GM18517 (cell line): ENCODE results near the gene HOXA3.

Experiments
- ATAC-seq: cut with Tn5 transposase; IDR thresholded peaks from one replicate; pipeline ENCODE4 v1.9.1; 2021; ENCODE audit warnings: mild to moderate bottlenecking, moderate library complexity; ENCODE audit not compliant: unreplicated experiment

The HOXA3 gene

GRCh38 chr7:27131390-27131819, 21.0 kb downstream of the HOXA3 start:
- no peak for ATAC-seq

GRCh38 chr7:27130540-27131389, 21.6 kb downstream of the HOXA3 start, which contains the start of gene HOXA4:
HOXA4 (minus strand) TSS chr7:27130757; CDS start chr7:27130733, 24 bp downstream.
- ATAC-seq: no peak

GRCh38 chr7:27129729-27130539, 22.4 kb downstream of the HOXA3 start:
- no peak for ATAC-seq

GRCh38 chr7:27128776-27129728, 23.3 kb downstream of the HOXA3 start:
- ATAC-seq: no peak

- no peak for ATAC-seq
Observed at GRCh38 chr7:27128034-27128433, 24.3 kb downstream of the HOXA3 start.

GRCh38 chr7:27126596-27127327, 25.6 kb downstream of the HOXA3 start:
- no peak for ATAC-seq

- ATAC-seq: no peak
Observed at GRCh38 chr7:27125986-27126394, 26.4 kb downstream of the HOXA3 start.

- no peak for ATAC-seq
Observed at GRCh38 chr7:27124902-27125689, 27.3 kb downstream of the HOXA3 start.

GRCh38 chr7:27124096-27124901, 28.1 kb downstream of the HOXA3 start:
- no peak for ATAC-seq

- no peak for ATAC-seq
Observed at GRCh38 chr7:27123477-27124053, 28.8 kb downstream of the HOXA3 start.

GRCh38 chr7:27123007-27123476, 29.3 kb downstream of the HOXA3 start:
- ATAC-seq: no peak

- no peak for ATAC-seq
Observed at GRCh38 chr7:27122077-27122910, 30.1 kb downstream of the HOXA3 start.

GRCh38 chr7:27121684-27122076, 30.7 kb downstream of the HOXA3 start:
- no peak for ATAC-seq

GRCh38 chr7:27119412-27119911, 32.9 kb downstream of the HOXA3 start:
- no peak for ATAC-seq

GRCh38 chr7:27118580-27118979, 33.8 kb downstream of the HOXA3 start:
- ATAC-seq: no peak

GRCh38 chr7:27117887-27118491, 34.4 kb downstream of the HOXA3 start:
- ATAC-seq: no peak
